ENCODE results near the gene HSPB2. TPM values are rescaled to one million over a fixed set of nuclear protein-coding genes. Genes with fewer than 3 reads are reported as not detected.
A peak's percentile ranks its signal among the peaks of the same experiment; 100 is the strongest.

Gene HSPB2
- total RNA-seq, 4 donors from 2014 or later, result 1.3 TPM; not detected in 3

- no peaks in the 10 kb centered on the region for H3K36me3 ChIP-seq
- H3K4me1 ChIP-seq, result no peaks in the 10 kb centered on the region
- H3K4me3 ChIP-seq, result no peak overlapping the region
- TF ChIP-seq EP300 (IDR thresholded peaks at IDR 0.05; ENCODE audit: low read depth), result no peak
- no peaks in the 10 kb centered on the region for H3K9me3 ChIP-seq
- intact Hi-C loops (cut with DNase I; ENCODE audit: low total_unique reads), result no loop called here
- no peak overlapping the region for H3K27ac ChIP-seq
- no peak for DNase-seq
- WGBS, 2 donors (ENCODE audit: low coverage in 1 of 2), result 80 to 89% methylated on average over 1 of the region's 1 CpG
- H3K27me3 ChIP-seq, result no peaks in the 10 kb centered on the region
- in situ Hi-C loops (cut with MboI; ENCODE audit: low pct_ligation_motif_present in 1 of 4, low pct_unique_long_range_greater_than_20kb in 1 of 4, low sequenced_read_pairs in 3 of 4), result no loop called here
These were observed 5.9 kb upstream of the HSPB2 start for GRCh38 chr11:111906680-111907079.

GRCh38 chr11:111908639-111909305, 3.8 kb upstream of the HSPB2 start:
- Histone ChIP-seq H3K4me3 (no peak overlapping the region), H3K4me1 (peaks cover 0 to 4% (median 0%) of the 10 kb centered on the region in 4 donors), H3K27ac (peak overlapping the region in 3 of 4 donors; percentile 85 to 97 (median 86)), H3K27me3 (no peaks in the 10 kb centered on the region), H3K9me3 (no peaks in the 10 kb centered on the region), H3K36me3 (no peaks in the 10 kb centered on the region)
- in situ Hi-C loops (cut with MboI; ENCODE audit: low pct_ligation_motif_present in 1 of 4, low pct_unique_long_range_greater_than_20kb in 1 of 4, low sequenced_read_pairs in 3 of 4), result no loop called here
- TF ChIP-seq EP300 (IDR thresholded peaks at IDR 0.05; ENCODE audit: low read depth) (no peak), POLR2A (IDR thresholded peaks at IDR 0.05) (no peak), CTCF (IDR thresholded peaks at IDR 0.05) (no peak), POLR2AphosphoS5 (IDR thresholded peaks at IDR 0.05) (no peak)
- DNase-seq, result no peak
- intact Hi-C loops (cut with DNase I; ENCODE audit: low total_unique reads), result no loop called here
- WGBS, 2 donors (ENCODE audit: low coverage in 1 of 2), result 36 to 74% methylated on average over 2 to 5 of the region's 5 CpGs

- H3K27ac ChIP-seq, result peak overlapping the region; percentile 83 to 97 (median 86)
- in situ Hi-C loops (cut with MboI; ENCODE audit: low pct_ligation_motif_present in 1 of 4, low pct_unique_long_range_greater_than_20kb in 1 of 4, low sequenced_read_pairs in 3 of 4), result no loop called here
- WGBS, 2 donors (ENCODE audit: low coverage in 1 of 2), result 43 to 78% methylated on average over 3 to 5 of the region's 5 CpGs
These were observed 3.2 kb upstream of the HSPB2 start for GRCh38 chr11:111909378-111909777.

DNA sequence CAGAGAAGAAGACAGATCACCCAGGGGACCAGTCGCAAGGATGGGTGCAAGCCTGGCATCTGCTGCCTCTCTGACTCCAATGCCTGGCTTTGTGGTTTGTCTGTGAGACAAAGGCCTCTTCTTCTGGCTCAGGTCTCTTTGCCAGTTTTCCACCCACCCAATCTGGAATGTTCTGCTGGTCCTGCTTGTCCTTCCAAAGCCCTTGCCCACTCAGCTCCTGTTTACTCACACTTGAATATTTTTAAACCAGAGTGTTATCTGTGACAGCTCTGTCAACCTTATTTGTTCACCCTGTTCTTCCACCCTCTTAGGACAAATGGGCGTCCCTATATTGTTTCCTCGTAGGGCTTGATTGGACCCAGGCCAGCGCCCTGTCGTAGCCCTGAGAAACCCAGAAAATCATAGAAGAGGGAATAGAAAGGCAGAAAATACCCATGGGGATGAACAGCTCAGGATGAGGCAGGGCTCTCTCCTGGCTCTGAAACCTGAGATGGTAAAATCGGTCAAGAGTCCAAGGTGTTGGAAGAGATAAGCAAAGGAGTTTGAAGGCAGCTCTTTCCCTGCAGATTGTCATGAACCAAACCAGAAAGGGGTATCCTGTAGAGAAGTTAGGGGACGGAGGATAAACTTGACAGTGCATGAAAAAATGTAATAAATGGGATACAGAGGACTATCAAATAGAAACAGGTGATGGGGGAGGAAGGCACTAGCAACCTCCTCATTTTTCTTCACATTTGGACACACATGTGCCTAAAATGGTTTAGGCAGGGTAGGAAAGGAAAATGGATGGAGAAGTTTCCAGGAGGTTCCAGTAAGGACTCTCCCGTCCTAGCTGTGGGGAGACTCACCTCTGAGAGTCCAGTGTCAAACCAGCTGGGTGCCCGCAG, 1.6 kb upstream of the HSPB2 start:
- Histone ChIP-seq H3K27ac (peak overlapping the region; percentile 83 to 97 (median 86)), H3K9me3 (no peaks in the 10 kb centered on the region), H3K27me3 (no peaks in the 10 kb centered on the region), H3K36me3 (no peaks in the 10 kb centered on the region), H3K4me3 (peak overlapping the region; percentile 2 to 49 (median 30)), H3K4me1 (peaks cover 0 to 10% (median 0%) of the 10 kb centered on the region in 4 donors)
- DNase-seq, result no peak
- intact Hi-C loops (cut with DNase I; ENCODE audit: low total_unique reads) (no loop called here), in situ Hi-C loops (cut with MboI; ENCODE audit: low pct_ligation_motif_present in 1 of 4, low pct_unique_long_range_greater_than_20kb in 1 of 4, low sequenced_read_pairs in 3 of 4) (no loop called here)
- WGBS, 2 donors (ENCODE audit: low coverage in 1 of 2), result 49 to 56% methylated on average over 5 to 9 of the region's 9 CpGs
- TF ChIP-seq CTCF (IDR thresholded peaks at IDR 0.05) (no peak), POLR2AphosphoS5 (IDR thresholded peaks at IDR 0.05) (peak in 1 of 3 donors; percentile 9), EP300 (IDR thresholded peaks at IDR 0.05; ENCODE audit: low read depth) (no peak), POLR2A (IDR thresholded peaks at IDR 0.05) (no peak)

More at GRCh38 chr11:111909378-111909777, 3.2 kb upstream of the HSPB2 start:
- intact Hi-C loops (cut with DNase I; ENCODE audit: low total_unique reads), result no loop called here
- Histone ChIP-seq H3K27me3 (no peaks in the 10 kb centered on the region), H3K4me1 (peaks cover 0 to 10% (median 0%) of the 10 kb centered on the region in 4 donors), H3K9me3 (no peaks in the 10 kb centered on the region), H3K4me3 (peak overlapping the region in 2 of 4 donors; percentile 34 to 49), H3K36me3 (no peaks in the 10 kb centered on the region)
- TF ChIP-seq CTCF (IDR thresholded peaks at IDR 0.05), result no peak
- TF ChIP-seq EP300 (IDR thresholded peaks at IDR 0.05; ENCODE audit: low read depth), result peak; percentile 58
- no peak for DNase-seq
